ENCODE measurements around the gene LKAAEAR1.

GRCh38 chr20:64082126-64082731, 2.0 kb downstream of the LKAAEAR1 start:
- TF ChIP-seq CTCF (IDR thresholded peaks at IDR 0.05) (no peak), POLR2A (IDR thresholded peaks at IDR 0.05) (no peak)
